ENCODE measurements around the gene BEGAIN. TPM values are rescaled to one million over a fixed set of nuclear protein-coding genes. Genes with fewer than 3 reads are reported as not detected.

BEGAIN gene
- total and polyA plus RNA-seq, 2 experiments from 2014 or later = not detected

GRCh38 chr14:100543471-100544455 is 43.5 kb downstream of the BEGAIN start:
- Histone ChIP-seq H3K9me3 (ENCODE audit: low read depth) (no peaks in the 10 kb centered on the region), H3K36me3 (no peaks in the 10 kb centered on the region), H3K27ac (no peak overlapping the region), H3K4me1 (ENCODE audit: low read depth) (no peaks in the 10 kb centered on the region), H3K4me3 (no peak overlapping the region), H3K27me3 (peaks cover 8% of the 10 kb centered on the region)
- no peak for DNase-seq (ENCODE audit: low read depth in 1 of 2, low spot score in 1 of 2)
- TF ChIP-seq CTCF (IDR thresholded peaks at IDR 0.05; ENCODE audit: low read depth, low read length) = no peak

- Histone ChIP-seq H3K4me3 (no peak overlapping the region), H3K27me3 (peaks cover 8% of the 10 kb centered on the region), H3K27ac (no peak overlapping the region), H3K9me3 (ENCODE audit: low read depth) (no peaks in the 10 kb centered on the region), H3K36me3 (no peaks in the 10 kb centered on the region), H3K4me1 (ENCODE audit: low read depth) (no peaks in the 10 kb centered on the region)
- TF ChIP-seq CTCF (IDR thresholded peaks at IDR 0.05; ENCODE audit: low read depth, low read length) = no peak
- no peak for DNase-seq (ENCODE audit: low read depth in 1 of 2, low spot score in 1 of 2)
Observed at GRCh38 chr14:100542619-100543205, 44.5 kb downstream of the BEGAIN start.

GRCh38 chr14:100541621-100542560 is 45.3 kb downstream of the BEGAIN start:
- no peaks in the 10 kb centered on the region for H3K4me1 ChIP-seq (ENCODE audit: low read depth)
- H3K4me3 ChIP-seq = no peak overlapping the region
- DNase-seq (ENCODE audit: low read depth in 1 of 2, low spot score in 1 of 2) = no peak
- no peaks in the 10 kb centered on the region for H3K9me3 ChIP-seq (ENCODE audit: low read depth)
- no peaks in the 10 kb centered on the region for H3K36me3 ChIP-seq
- peaks cover 5% of the 10 kb centered on the region for H3K27me3 ChIP-seq
- no peak overlapping the region for H3K27ac ChIP-seq
- no peak for TF ChIP-seq CTCF (IDR thresholded peaks at IDR 0.05; ENCODE audit: low read depth, low read length)

GRCh38 chr14:100540926-100541620 is 46.1 kb downstream of the BEGAIN start:
- DNase-seq (ENCODE audit: low read depth in 1 of 2, low spot score in 1 of 2) = no peak
- Histone ChIP-seq H3K4me1 (ENCODE audit: low read depth) (no peaks in the 10 kb centered on the region), H3K4me3 (no peak overlapping the region), H3K27me3 (no peaks in the 10 kb centered on the region), H3K27ac (no peak overlapping the region), H3K9me3 (ENCODE audit: low read depth) (no peaks in the 10 kb centered on the region), H3K36me3 (no peaks in the 10 kb centered on the region)
- TF ChIP-seq CTCF (IDR thresholded peaks at IDR 0.05; ENCODE audit: low read depth, low read length) = no peak
